ENCODE measurements around the gene CCDC159. TPM values are rescaled to one million over a fixed set of nuclear protein-coding genes. Genes with fewer than 3 reads are reported as not detected.

The CCDC159 gene
- total RNA-seq, 1 donor from 2014 or later = 1.8 TPM

DNA sequence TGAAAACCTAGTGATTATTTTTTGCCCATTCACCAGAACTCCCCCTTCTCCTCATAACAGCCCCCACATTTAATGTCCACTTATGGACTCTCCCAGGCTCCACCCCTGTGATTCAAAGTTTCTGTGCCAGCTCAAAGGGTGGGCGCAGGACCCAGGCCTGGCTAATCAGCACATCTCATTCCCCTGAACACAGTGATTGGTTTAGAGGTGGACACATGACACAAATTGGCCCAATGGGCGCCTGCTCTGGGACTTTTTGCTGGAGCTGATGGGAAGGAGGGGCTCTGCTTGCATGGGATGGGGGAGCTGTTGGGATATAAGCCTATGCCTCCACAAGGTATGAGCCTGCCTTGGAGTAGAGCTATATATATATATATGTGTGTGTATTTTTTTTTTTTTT is 44.0 kb downstream of the CCDC159 start:
- DNase-seq (ENCODE audit: low spot score) = no peak
- Histone ChIP-seq H3K27ac (no peak overlapping the region), H3K9me3 (ENCODE audit: low read depth) (no peaks in the 10 kb centered on the region), H3K36me3 (no peaks in the 10 kb centered on the region), H3K4me3 (no peak overlapping the region), H2AFZ (replicated peaks) (no peak overlapping the region), H3K27me3 (no peaks in the 10 kb centered on the region), H3K79me2 (ENCODE audit: low read depth) (no peaks in the 10 kb centered on the region), H3F3A (ENCODE audit: low read depth) (no peaks in the 10 kb centered on the region), H4K20me1 (ENCODE audit: low read depth) (no peaks in the 10 kb centered on the region), H3K9ac (no peak overlapping the region), H3K4me1 (no peaks in the 10 kb centered on the region), H3K4me2 (no peak overlapping the region)
- peaks cover 11% of the 10 kb centered on the region for H3K27me3 Mint-ChIP-seq (ENCODE audit: insufficient read depth, low read depth)
- no peak overlapping the region for H3K4me3 Mint-ChIP-seq
- H3K36me3 Mint-ChIP-seq = no peaks in the 10 kb centered on the region
- H3K9me3 Mint-ChIP-seq = no peaks in the 10 kb centered on the region
- TF ChIP-seq EZH2phosphoT487 (IDR thresholded peaks at IDR 0.05) (no peak), EZH2 (IDR thresholded peaks at IDR 0.05) (no peak)
- TF ChIP-seq, protein P1, sequence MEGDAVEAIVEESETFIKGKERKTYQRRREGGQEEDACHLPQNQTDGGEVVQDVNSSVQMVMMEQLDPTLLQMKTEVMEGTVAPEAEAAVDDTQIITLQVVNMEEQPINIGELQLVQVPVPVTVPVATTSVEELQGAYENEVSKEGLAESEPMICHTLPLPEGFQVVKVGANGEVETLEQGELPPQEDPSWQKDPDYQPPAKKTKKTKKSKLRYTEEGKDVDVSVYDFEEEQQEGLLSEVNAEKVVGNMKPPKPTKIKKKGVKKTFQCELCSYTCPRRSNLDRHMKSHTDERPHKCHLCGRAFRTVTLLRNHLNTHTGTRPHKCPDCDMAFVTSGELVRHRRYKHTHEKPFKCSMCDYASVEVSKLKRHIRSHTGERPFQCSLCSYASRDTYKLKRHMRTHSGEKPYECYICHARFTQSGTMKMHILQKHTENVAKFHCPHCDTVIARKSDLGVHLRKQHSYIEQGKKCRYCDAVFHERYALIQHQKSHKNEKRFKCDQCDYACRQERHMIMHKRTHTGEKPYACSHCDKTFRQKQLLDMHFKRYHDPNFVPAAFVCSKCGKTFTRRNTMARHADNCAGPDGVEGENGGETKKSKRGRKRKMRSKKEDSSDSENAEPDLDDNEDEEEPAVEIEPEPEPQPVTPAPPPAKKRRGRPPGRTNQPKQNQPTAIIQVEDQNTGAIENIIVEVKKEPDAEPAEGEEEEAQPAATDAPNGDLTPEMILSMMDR (IDR thresholded peaks at IDR 0.05) = no peak
- H3K27ac Mint-ChIP-seq = no peak overlapping the region
- H3K4me1 Mint-ChIP-seq = no peaks in the 10 kb centered on the region

DNA sequence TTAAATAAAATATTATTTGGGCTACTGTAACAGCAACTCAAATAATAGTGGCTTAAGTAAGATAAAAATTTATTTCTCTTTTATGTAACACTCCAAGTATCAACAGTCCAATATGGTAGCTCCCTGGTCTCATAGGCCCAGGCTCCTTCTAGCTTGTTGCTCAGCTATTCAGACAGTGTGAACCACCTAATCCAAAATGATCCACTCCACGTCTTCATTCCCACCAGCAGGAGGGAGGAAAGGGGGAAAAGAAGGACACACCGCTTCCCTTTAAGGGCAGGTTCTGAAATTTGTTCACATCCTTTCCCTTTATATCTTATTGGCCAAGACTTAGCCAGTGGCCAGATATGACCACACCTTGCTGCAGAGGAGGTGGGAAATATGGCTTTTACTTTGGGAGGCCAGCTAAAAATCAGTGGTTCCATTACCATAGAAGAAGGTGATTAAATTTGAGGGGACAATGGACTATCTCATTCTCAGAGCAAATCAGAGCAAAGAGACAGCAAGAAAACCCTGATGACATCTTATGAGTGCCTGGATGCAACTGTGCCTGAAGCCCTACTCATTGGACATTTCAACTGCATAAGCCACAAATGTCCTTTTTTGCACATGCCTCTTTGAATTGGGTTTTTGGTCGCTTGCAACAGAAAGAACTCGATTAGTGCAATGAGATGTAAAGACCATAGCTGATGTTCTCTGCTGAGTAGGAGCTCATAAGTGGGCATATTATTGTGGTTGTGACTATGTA is 44.8 kb downstream of the CCDC159 start:
- H3K36me3 ChIP-seq = no peaks in the 10 kb centered on the region
- no peak overlapping the region for H3K4me2 ChIP-seq
- no peaks in the 10 kb centered on the region for H3K27me3 ChIP-seq
- Mint-ChIP-seq H3K27ac (no peak overlapping the region), H3K4me3 (no peak overlapping the region), H3K27me3 (ENCODE audit: insufficient read depth, low read depth) (peaks cover 13% of the 10 kb centered on the region), H3K4me1 (no peaks in the 10 kb centered on the region), H3K36me3 (no peaks in the 10 kb centered on the region), H3K9me3 (no peaks in the 10 kb centered on the region)
- DNase-seq (ENCODE audit: low spot score) = no peak
- H2AFZ ChIP-seq (replicated peaks) = no peak overlapping the region
- H3K9ac ChIP-seq = no peak overlapping the region
- no peak overlapping the region for H3K27ac ChIP-seq
- no peaks in the 10 kb centered on the region for H3K79me2 ChIP-seq (ENCODE audit: low read depth)
- no peak overlapping the region for H3K4me3 ChIP-seq
- TF ChIP-seq EZH2phosphoT487 (IDR thresholded peaks at IDR 0.05) (no peak), EZH2 (IDR thresholded peaks at IDR 0.05) (no peak)
- TF ChIP-seq, protein P1 (IDR thresholded peaks at IDR 0.05) = no peak
- no peaks in the 10 kb centered on the region for H3K9me3 ChIP-seq (ENCODE audit: low read depth)
- H3K4me1 ChIP-seq = no peaks in the 10 kb centered on the region
- no peaks in the 10 kb centered on the region for H3F3A ChIP-seq (ENCODE audit: low read depth)
- no peaks in the 10 kb centered on the region for H4K20me1 ChIP-seq (ENCODE audit: low read depth)

DNA sequence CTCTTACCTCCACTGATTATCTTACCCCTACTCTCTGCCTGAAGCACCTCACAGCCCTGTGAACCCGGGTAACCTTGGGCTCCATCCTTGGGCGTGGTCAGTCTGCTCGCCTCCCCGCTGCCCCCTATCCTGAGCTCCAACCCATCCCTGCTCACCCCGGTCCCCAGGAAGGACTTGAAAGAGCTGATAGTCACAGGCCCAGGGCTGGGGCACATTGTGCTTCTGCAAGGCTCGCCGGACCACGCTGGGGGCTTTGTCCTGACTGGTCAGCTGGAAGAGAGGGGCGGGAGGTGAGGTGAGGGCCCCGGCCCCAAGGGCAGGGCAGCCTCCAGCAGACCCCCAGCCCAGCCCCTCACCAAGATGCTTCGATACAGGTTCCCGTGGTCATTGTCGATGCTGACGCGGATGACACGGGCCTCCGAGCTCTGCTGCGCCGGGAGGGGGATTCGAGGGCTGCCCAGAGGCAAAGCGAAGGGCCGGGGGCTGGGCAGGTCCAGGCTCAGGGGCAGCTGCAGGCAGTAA is 50.8 kb downstream of the CCDC159 start:
- no peak overlapping the region for H3K27ac ChIP-seq
- no peaks in the 10 kb centered on the region for H3F3A ChIP-seq (ENCODE audit: low read depth)
- H3K4me1 ChIP-seq = no peaks in the 10 kb centered on the region
- DNase-seq (ENCODE audit: low spot score) = no peak
- H3K36me3 Mint-ChIP-seq = no peaks in the 10 kb centered on the region
- H3K36me3 ChIP-seq = no peaks in the 10 kb centered on the region
- H3K27ac Mint-ChIP-seq = no peak overlapping the region
- no peaks in the 10 kb centered on the region for H3K9me3 Mint-ChIP-seq
- no peaks in the 10 kb centered on the region for H3K9me3 ChIP-seq (ENCODE audit: low read depth)
- no peaks in the 10 kb centered on the region for H3K79me2 ChIP-seq (ENCODE audit: low read depth)
- peaks cover 16% of the 10 kb centered on the region for H3K27me3 Mint-ChIP-seq (ENCODE audit: insufficient read depth, low read depth)
- no peak overlapping the region for H3K4me3 Mint-ChIP-seq
- no peak overlapping the region for H3K9ac ChIP-seq
- TF ChIP-seq, protein P1 (IDR thresholded peaks at IDR 0.05) = no peak
- TF ChIP-seq EZH2phosphoT487 (IDR thresholded peaks at IDR 0.05) (no peak), EZH2 (IDR thresholded peaks at IDR 0.05) (no peak)
- H2AFZ ChIP-seq (replicated peaks) = no peak overlapping the region
- H3K27me3 ChIP-seq = no peaks in the 10 kb centered on the region
- no peak overlapping the region for H3K4me2 ChIP-seq
- H3K4me1 Mint-ChIP-seq = no peaks in the 10 kb centered on the region
- no peaks in the 10 kb centered on the region for H4K20me1 ChIP-seq (ENCODE audit: low read depth)
- no peak overlapping the region for H3K4me3 ChIP-seq

Measured in neural progenitor cell (in vitro differentiated cells).